GM06990 (cell line): ENCODE results near the gene NMRK2.

ENCODE experiments used
- DNase-seq: peaks from one replicate; pipeline ENCODE4 v3.0.0-alpha.2; 2011; ENCODE audit not compliant: insufficient read length; ENCODE audit errors: extremely low read depth
- H3K27me3 ChIP-seq: replicated peaks from 2 replicates; pipeline ENCODE4 v1.6.0; 2011; ENCODE audit warnings: low read length; ENCODE audit not compliant: control insufficient read depth, insufficient read depth
- H3K36me3 ChIP-seq: 2 replicates; pipeline ENCODE4 v1.5.1; 2011; ENCODE audit warnings: low read length; ENCODE audit not compliant: control insufficient read depth, insufficient read depth
- H3K4me3 ChIP-seq: replicated peaks from 2 replicates; pipeline ENCODE4 v1.5.1; 2011; ENCODE audit warnings: low read depth, mild to moderate bottlenecking, control low read depth, low read length
- CTCF ChIP-seq: IDR thresholded peaks from 2 replicates; pipeline ENCODE4 v1.5.1; 2011; ENCODE audit warnings: low read length, control low read depth, mild to moderate bottlenecking, inconsistent platforms; ENCODE audit not compliant: insufficient read depth, poor library complexity, severe bottlenecking

The NMRK2 gene

DNA sequence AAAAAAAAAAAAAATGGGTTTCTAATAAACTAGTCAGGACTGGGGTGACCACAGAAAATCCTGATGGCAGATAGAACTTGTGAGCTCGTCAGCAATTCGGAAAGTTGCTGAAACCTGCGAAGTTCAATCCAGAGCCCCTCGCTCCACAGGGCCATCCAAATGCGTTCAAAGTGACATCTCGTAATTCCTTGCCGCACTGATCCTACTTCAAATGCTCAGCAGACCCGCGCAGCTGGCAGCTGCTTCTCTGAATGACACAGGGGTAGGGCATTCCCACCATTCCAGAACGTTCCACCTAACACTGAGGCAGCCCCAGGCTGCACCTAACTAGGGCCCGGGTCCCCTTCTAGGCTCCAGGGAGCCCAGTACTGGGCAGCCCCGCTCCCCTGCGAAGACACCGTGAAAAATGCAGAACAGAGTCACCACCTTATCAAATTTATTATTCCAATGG lies 42.8 kb downstream of the NMRK2 start:
- no peak overlapping the region for H3K4me3 ChIP-seq
- DNase-seq: no peak
- peaks cover 49% of the 10 kb centered on the region for H3K36me3 ChIP-seq
- no peak for TF ChIP-seq CTCF
- H3K27me3 ChIP-seq: no peaks in the 10 kb centered on the region

DNA sequence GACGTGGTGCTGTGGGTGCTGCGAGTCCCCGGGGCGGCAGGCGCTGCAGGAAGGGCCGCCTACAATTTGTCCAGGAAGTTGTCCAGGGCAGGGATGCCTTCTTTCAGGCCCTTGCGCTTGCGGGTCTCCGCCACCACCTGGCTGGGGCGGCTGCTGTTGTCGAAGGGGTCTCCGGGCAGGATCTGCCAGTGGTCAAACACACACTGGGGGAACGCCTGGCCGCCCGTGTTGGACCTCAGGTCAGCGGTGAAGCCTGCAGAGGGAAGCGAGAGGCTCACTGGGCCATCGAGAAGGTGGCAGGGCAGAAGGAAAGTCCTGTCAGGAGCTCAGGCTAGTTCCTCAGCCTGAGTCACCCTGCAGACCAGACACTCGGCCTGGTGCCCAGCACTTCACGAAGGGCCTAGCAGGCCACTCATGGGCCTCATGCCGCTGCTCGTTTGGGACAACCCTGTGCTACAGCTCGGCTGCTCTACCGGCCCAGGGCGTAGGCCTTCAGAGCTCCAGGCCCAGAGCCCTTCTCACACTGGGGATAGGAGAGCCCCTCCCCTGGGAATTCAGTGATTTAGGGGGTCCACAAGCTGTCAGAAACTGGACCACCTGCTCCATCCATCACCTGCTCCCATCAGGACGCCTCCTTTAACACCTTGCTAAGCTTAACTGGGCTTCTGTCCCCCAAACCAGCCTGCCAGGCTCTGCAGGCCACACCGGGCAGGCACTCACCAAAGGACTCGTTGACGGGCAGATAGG lies 43.8 kb downstream of the NMRK2 start:
- H3K36me3 ChIP-seq: peaks cover 59% of the 10 kb centered on the region

GRCh38 chr19:3977242-3978143 lies 44.6 kb downstream of the NMRK2 start:
- Histone ChIP-seq H3K4me3 (no peak overlapping the region), H3K36me3 (peaks cover 67% of the 10 kb centered on the region), H3K27me3 (no peaks in the 10 kb centered on the region)
- no peak for DNase-seq
- peak; percentile 7 for TF ChIP-seq CTCF

More for the DNA sequence above, 43.8 kb downstream of the NMRK2 start:
- Histone ChIP-seq H3K27me3 (no peaks in the 10 kb centered on the region), H3K4me3 (no peak overlapping the region)
- TF ChIP-seq CTCF: no peak
- no peak for DNase-seq

GRCh38 chr19:3978145-3978544 lies 45.3 kb downstream of the NMRK2 start:
- no peaks in the 10 kb centered on the region for H3K27me3 ChIP-seq
- no peak overlapping the region for H3K4me3 ChIP-seq
- H3K36me3 ChIP-seq: peaks cover 73% of the 10 kb centered on the region
- no peak for DNase-seq
- TF ChIP-seq CTCF: no peak

DNA sequence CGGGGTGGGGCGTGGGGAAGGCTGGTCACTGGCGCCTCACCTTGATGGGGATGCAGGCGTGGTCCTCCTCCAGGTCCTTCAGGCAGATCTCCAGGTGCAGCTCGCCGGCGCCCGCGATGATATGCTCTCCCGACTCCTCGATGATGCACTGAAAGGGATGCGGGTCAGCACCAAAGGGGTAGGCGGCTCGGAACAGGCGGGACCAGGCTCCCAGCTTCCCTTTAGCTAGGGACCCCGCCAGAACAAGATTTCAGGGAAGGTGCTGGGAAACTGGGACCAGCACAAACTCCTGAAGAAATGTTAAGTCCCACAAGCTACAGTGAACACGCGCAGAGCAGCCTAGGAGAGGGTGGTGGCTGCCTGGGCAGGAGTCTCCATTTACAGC lies 46.4 kb downstream of the NMRK2 start:
- no peak for TF ChIP-seq CTCF
- no peak overlapping the region for H3K4me3 ChIP-seq
- peaks cover 85% of the 10 kb centered on the region for H3K36me3 ChIP-seq
- no peak for DNase-seq
- H3K27me3 ChIP-seq: no peaks in the 10 kb centered on the region
